ENCODE measurements around the gene SKA3. TPM values are rescaled to one million over a fixed set of nuclear protein-coding genes. Genes with fewer than 3 reads are reported as not detected.

SKA3 gene
- total RNA-seq, 1 experiment from 2014 or later: 109 TPM

DNA sequence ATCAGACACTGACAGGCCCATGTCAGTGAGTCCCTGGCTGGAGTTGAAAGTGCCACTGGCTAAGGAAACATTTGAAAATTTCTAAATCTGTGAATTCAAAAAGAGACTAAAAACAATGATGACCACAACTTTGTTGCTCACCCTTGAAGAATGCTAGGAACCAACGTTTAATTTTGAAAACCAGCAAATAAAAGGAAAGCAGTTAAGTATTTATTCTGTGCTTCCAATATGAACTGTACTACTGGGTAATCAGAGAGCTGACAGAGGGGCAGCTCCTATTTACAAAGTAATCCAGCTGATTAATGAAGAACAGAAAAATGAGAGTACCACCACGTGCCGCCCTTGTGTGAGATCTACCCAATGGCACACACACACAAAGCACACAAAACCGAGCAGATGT is 70.3 kb downstream of the SKA3 start:
- no peaks in the 10 kb centered on the region for H3K9me3 ChIP-seq (ENCODE audit: low read depth, low read length, poor library complexity, severe bottlenecking)
- POLR2A ChIA-PET (ENCODE audit: low non-redundant PET): no interaction called here
- no peaks in the 10 kb centered on the region for H3K27me3 ChIP-seq (replicated peaks; ENCODE audit: insufficient read depth, low read depth, low read length, poor library complexity)
- no TSS peak for BruUV-seq (replicated peaks)
- CTCF ChIA-PET: no interaction called here
- peaks cover 11% of the 10 kb centered on the region for H3K4me1 ChIP-seq (ENCODE audit: insufficient read depth, low read length, poor library complexity, severe bottlenecking)
- no peak overlapping the region for H3K4me3 ChIP-seq (ENCODE audit: low read depth, low read length, poor library complexity, severe bottlenecking)
- no peak for DNase-seq (ENCODE audit: low spot score)
- TF ChIP-seq, protein P1, sequence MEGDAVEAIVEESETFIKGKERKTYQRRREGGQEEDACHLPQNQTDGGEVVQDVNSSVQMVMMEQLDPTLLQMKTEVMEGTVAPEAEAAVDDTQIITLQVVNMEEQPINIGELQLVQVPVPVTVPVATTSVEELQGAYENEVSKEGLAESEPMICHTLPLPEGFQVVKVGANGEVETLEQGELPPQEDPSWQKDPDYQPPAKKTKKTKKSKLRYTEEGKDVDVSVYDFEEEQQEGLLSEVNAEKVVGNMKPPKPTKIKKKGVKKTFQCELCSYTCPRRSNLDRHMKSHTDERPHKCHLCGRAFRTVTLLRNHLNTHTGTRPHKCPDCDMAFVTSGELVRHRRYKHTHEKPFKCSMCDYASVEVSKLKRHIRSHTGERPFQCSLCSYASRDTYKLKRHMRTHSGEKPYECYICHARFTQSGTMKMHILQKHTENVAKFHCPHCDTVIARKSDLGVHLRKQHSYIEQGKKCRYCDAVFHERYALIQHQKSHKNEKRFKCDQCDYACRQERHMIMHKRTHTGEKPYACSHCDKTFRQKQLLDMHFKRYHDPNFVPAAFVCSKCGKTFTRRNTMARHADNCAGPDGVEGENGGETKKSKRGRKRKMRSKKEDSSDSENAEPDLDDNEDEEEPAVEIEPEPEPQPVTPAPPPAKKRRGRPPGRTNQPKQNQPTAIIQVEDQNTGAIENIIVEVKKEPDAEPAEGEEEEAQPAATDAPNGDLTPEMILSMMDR (conservative IDR thresholded peaks at IDR 0.05; ENCODE audit: low read depth, low read length): no peak
- TF ChIP-seq EZH2 (IDR thresholded peaks at IDR 0.05; ENCODE audit: borderline replicate concordance, low read depth, low read length, poor library complexity, severe bottlenecking): no peak
- H3K36me3 ChIP-seq (ENCODE audit: insufficient read depth, low read length, poor library complexity, severe bottlenecking): no peaks in the 10 kb centered on the region
- peak overlapping the region; percentile 10 for H3K27ac ChIP-seq (ENCODE audit: low read depth, low read length, poor library complexity, severe bottlenecking)
- intact Hi-C loops (cut with micrococcal nuclease; ENCODE audit: unreplicated experiment): no loop called here

- Histone ChIP-seq H3K36me3 (ENCODE audit: insufficient read depth, low read length, poor library complexity, severe bottlenecking) (no peaks in the 10 kb centered on the region), H3K27ac (ENCODE audit: low read depth, low read length, poor library complexity, severe bottlenecking) (no peak overlapping the region), H3K4me1 (ENCODE audit: insufficient read depth, low read length, poor library complexity, severe bottlenecking) (peaks cover 7% of the 10 kb centered on the region), H3K4me3 (ENCODE audit: low read depth, low read length, poor library complexity, severe bottlenecking) (no peak overlapping the region), H3K9me3 (ENCODE audit: low read depth, low read length, poor library complexity, severe bottlenecking) (no peaks in the 10 kb centered on the region), H3K27me3 (replicated peaks; ENCODE audit: insufficient read depth, low read depth, low read length, poor library complexity) (no peaks in the 10 kb centered on the region)
- DNase-seq (ENCODE audit: low spot score): no peak
- CTCF ChIA-PET: no interaction called here
- TF ChIP-seq EZH2 (IDR thresholded peaks at IDR 0.05; ENCODE audit: borderline replicate concordance, low read depth, low read length, poor library complexity, severe bottlenecking): no peak
- TF ChIP-seq, protein P1 (conservative IDR thresholded peaks at IDR 0.05; ENCODE audit: low read depth, low read length): no peak
- POLR2A ChIA-PET (ENCODE audit: low non-redundant PET): interaction anchor here (0.6 kb wide), 1 partner anchor 76 kb away, joined by 16 read pairs; no protein-coding TSS in a partner anchor
- no TSS peak for BruUV-seq (replicated peaks)
- intact Hi-C loops (cut with micrococcal nuclease; ENCODE audit: unreplicated experiment): no loop called here
These were observed 71.9 kb downstream of the SKA3 start for GRCh38 chr13:21104199-21105019.

Other genes with a start within 250 kb of the SKA3 start
- gene LATS2, start 115.0 kb downstream of the SKA3 start, total RNA-seq (2021): 13.1 and 14.2 TPM in 2 replicates
- 465 and 474 TPM in 2 replicates for gene SAP18, start 36.4 kb downstream of the SKA3 start, total RNA-seq (2021)
- gene MRPL57, start 106 bp upstream of the SKA3 start, total RNA-seq (2021): 53.1 and 53.3 TPM in 2 replicates